WTC11 (cell line): ENCODE measurements around the gene TRPM2. TPM values are rescaled to one million over a fixed set of nuclear protein-coding genes. Genes with fewer than 3 reads are reported as not detected.

Experiments
- ATAC-seq: fragments of 200-7000 bp; cut with Tn5 transposase; 2 replicates; pipeline ENCODE4 v1.10.0; 2021; ENCODE audit warnings: mild to moderate bottlenecking, moderate library complexity
- CTCF ChIA-PET: fragments of 300-600 bp; sonication (Branson Sonifier 250); formaldehyde crosslinking; loops from one replicate; lab custom pipeline; 2021; ENCODE audit warnings: antibody characterized with exemption; lab: Charles Lee
- POLR2A ChIA-PET: fragments of 350-600 bp; sonication (Branson Sonifier 250); formaldehyde crosslinking; loops from one replicate; lab custom pipeline; 2021; ENCODE audit warnings: antibody characterized with exemption; lab: Charles Lee
- DNase-seq: peaks from one replicate; pipeline ENCODE4 v3.0.0; 2021; ENCODE audit warnings: low spot score
- H3K27ac Mint-ChIP-seq: 2 replicates; pipeline ENCODE4 v1.8.0; 2021; ENCODE audit warnings: mixed read lengths
- H3K27me3 Mint-ChIP-seq: 2 replicates; pipeline ENCODE4 v1.8.0; 2021; ENCODE audit warnings: low read depth, mild to moderate bottlenecking, moderate library complexity, mixed read lengths
- H3K36me3 Mint-ChIP-seq: 2 replicates; pipeline ENCODE4 v1.8.0; 2021; ENCODE audit warnings: mixed read lengths
- H3K4me1 Mint-ChIP-seq: 2 replicates; pipeline ENCODE4 v1.8.0; 2022; ENCODE audit warnings: mixed read lengths
- H3K4me3 Mint-ChIP-seq: 2 replicates; pipeline ENCODE4 v1.8.0; 2021; ENCODE audit warnings: mild to moderate bottlenecking, moderate library complexity, mixed read lengths
- H3K9me3 Mint-ChIP-seq: 2 replicates; pipeline ENCODE4 v1.8.0; 2021; ENCODE audit warnings: mixed read lengths
- AR ChIP-seq: fragments of 250-450 bp; sonication (Bioruptor Pico); IDR thresholded peaks from 2 replicates; pipeline ENCODE4 v1.9.0; 2021; ENCODE audit warnings: mild to moderate bottlenecking
- CBFB ChIP-seq: sonication (generic); formaldehyde crosslinking; IDR thresholded peaks from 2 replicates; pipeline ENCODE4 v1.8.1; 2022; ENCODE audit warnings: mild to moderate bottlenecking, low read depth, missing genetic modification reagents
- CDX4 ChIP-seq: fragments of 250-450 bp; sonication (Bioruptor Pico); IDR thresholded peaks from 2 replicates; pipeline ENCODE4 v1.9.0; 2021; ENCODE audit warnings: moderate library complexity, mild to moderate bottlenecking, inconsistent platforms, borderline replicate concordance
- FOXJ3 ChIP-seq: sonication (generic); formaldehyde crosslinking; IDR thresholded peaks from 2 replicates; pipeline ENCODE4 v1.9.0; 2021; ENCODE audit warnings: missing genetic modification reagents, mild to moderate bottlenecking, borderline replicate concordance
- FOXK1 ChIP-seq: sonication (generic); formaldehyde crosslinking; IDR thresholded peaks from 2 replicates; pipeline ENCODE4 v1.8.0; 2022; ENCODE audit warnings: mild to moderate bottlenecking, moderate library complexity, missing genetic modification reagents
- GABPB1 ChIP-seq: sonication (generic); formaldehyde crosslinking; IDR thresholded peaks from 2 replicates; pipeline ENCODE4 v1.8.1; 2023; ENCODE audit warnings: mild to moderate bottlenecking, missing genetic modification reagents
- MXD4 ChIP-seq: fragments of 250-450 bp; sonication (Bioruptor Pico); IDR thresholded peaks from 2 replicates; pipeline ENCODE4 v1.8.0; 2021; ENCODE audit warnings: mild to moderate bottlenecking, moderate library complexity, borderline replicate concordance
- NFATC4 ChIP-seq: fragments of 250-450 bp; sonication (Bioruptor Pico); IDR thresholded peaks from 2 replicates; pipeline ENCODE4 v1.9.0; 2021; ENCODE audit warnings: mild to moderate bottlenecking
- NR2C2 ChIP-seq: sonication (generic); formaldehyde crosslinking; IDR thresholded peaks from 2 replicates; pipeline ENCODE4 v1.8.0; 2022; ENCODE audit warnings: mild to moderate bottlenecking, missing genetic modification reagents
- RELA ChIP-seq: sonication (generic); formaldehyde crosslinking; IDR thresholded peaks from 2 replicates; pipeline ENCODE4 v1.8.1; 2022; ENCODE audit warnings: missing genetic modification reagents, mild to moderate bottlenecking, borderline replicate concordance
- SOX15 ChIP-seq: fragments of 250-450 bp; sonication (Bioruptor Pico); IDR thresholded peaks from 2 replicates; pipeline ENCODE4 v1.9.0; 2021; ENCODE audit warnings: mild to moderate bottlenecking
- ZNF423 ChIP-seq: fragments of 250-450 bp; sonication (Bioruptor Pico); IDR thresholded peaks from 2 replicates; pipeline ENCODE4 v2.1.2; 2022; ENCODE audit warnings: mild to moderate bottlenecking, moderate library complexity
- total RNA-seq: library from RNA; stranded (reverse); gene quantifications from 3 replicates; pipeline ENCODE4 v1.2.3, GENCODE V29; 2021
- TF ChIP-seq, protein P1 (sequence below): sonication (generic); formaldehyde crosslinking; IDR thresholded peaks from 2 replicates; pipeline ENCODE4 v1.8.1; 2023; ENCODE audit warnings: mild to moderate bottlenecking, missing genetic modification reagents, moderate library complexity
- TF ChIP-seq, protein P2 (sequence below): sonication (generic); formaldehyde crosslinking; IDR thresholded peaks from 2 replicates; pipeline ENCODE4 v1.8.0; 2022; ENCODE audit warnings: mild to moderate bottlenecking, missing genetic modification reagents
- TF ChIP-seq, protein P3 (sequence below): sonication (generic); formaldehyde crosslinking; conservative IDR thresholded peaks from 2 replicates; pipeline ENCODE4 v1.8.1; 2023; ENCODE audit warnings: mild to moderate bottlenecking, low read depth, missing genetic modification reagents, moderate library complexity
- TF ChIP-seq, protein P4 (sequence below): sonication (generic); formaldehyde crosslinking; IDR thresholded peaks from 2 replicates; pipeline ENCODE4 v1.8.1; 2023; ENCODE audit warnings: mild to moderate bottlenecking, missing genetic modification reagents, moderate library complexity
- TF ChIP-seq, protein P5 (sequence below): fragments of 250-450 bp; sonication (Bioruptor Pico); IDR thresholded peaks from 2 replicates; pipeline ENCODE4 v1.9.0; 2021; ENCODE audit warnings: mild to moderate bottlenecking
- TF ChIP-seq, protein P6 (sequence below): sonication (generic); formaldehyde crosslinking; IDR thresholded peaks from 2 replicates; pipeline ENCODE4 v1.8.1; 2023; ENCODE audit warnings: mild to moderate bottlenecking, missing genetic modification reagents
- TF ChIP-seq, protein P7 (sequence below): fragments of 250-450 bp; sonication (Bioruptor Pico); IDR thresholded peaks from 2 replicates; pipeline ENCODE4 v1.8.0; 2021; ENCODE audit warnings: mild to moderate bottlenecking
- TF ChIP-seq, protein P8 (sequence below): fragments of 250-450 bp; sonication (Bioruptor Pico); IDR thresholded peaks from 2 replicates; pipeline ENCODE4 v1.9.0; 2021; ENCODE audit warnings: mild to moderate bottlenecking, borderline replicate concordance

The TRPM2 gene
- total RNA-seq, 1 experiment from 2014 or later, result 0.92 TPM

GRCh38 chr21:44306936-44307704, 46.3 kb upstream of the TRPM2 start:
- Mint-ChIP-seq H3K4me1 (peaks cover 20% of the 10 kb centered on the region), H3K36me3 (peaks cover 12% of the 10 kb centered on the region), H3K9me3 (no peaks in the 10 kb centered on the region)
- CTCF ChIA-PET, result interaction anchor here (1.7 kb wide), 1 partner anchor 10 kb away, joined by 6 read pairs; no protein-coding TSS in a partner anchor
- POLR2A ChIA-PET, result no interaction called here
- DNase-seq, result no peak
- ATAC-seq, result no peak
- TF ChIP-seq FOXK1 (CRISPR knock-in tag) (no peak), SOX15 (CRISPR knock-in tag) (no peak), RELA (CRISPR knock-in tag) (no peak), CBFB (no peak), NFATC4 (CRISPR knock-in tag) (no peak), AR (CRISPR knock-in tag) (no peak), NR2C2 (CRISPR knock-in tag) (no peak), GABPB1 (CRISPR knock-in tag) (no peak), CDX4 (CRISPR knock-in tag) (no peak), FOXJ3 (CRISPR knock-in tag) (no peak), ZNF423 (CRISPR knock-in tag) (no peak), MXD4 (CRISPR knock-in tag) (no peak)
- TF ChIP-seq, protein P1, sequence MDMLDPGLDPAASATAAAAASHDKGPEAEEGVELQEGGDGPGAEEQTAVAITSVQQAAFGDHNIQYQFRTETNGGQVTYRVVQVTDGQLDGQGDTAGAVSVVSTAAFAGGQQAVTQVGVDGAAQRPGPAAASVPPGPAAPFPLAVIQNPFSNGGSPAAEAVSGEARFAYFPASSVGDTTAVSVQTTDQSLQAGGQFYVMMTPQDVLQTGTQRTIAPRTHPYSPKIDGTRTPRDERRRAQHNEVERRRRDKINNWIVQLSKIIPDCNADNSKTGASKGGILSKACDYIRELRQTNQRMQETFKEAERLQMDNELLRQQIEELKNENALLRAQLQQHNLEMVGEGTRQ, result no peak
- TF ChIP-seq, protein P2, sequence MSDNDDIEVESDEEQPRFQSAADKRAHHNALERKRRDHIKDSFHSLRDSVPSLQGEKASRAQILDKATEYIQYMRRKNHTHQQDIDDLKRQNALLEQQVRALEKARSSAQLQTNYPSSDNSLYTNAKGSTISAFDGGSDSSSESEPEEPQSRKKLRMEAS, result no peak
- TF ChIP-seq, protein P3, sequence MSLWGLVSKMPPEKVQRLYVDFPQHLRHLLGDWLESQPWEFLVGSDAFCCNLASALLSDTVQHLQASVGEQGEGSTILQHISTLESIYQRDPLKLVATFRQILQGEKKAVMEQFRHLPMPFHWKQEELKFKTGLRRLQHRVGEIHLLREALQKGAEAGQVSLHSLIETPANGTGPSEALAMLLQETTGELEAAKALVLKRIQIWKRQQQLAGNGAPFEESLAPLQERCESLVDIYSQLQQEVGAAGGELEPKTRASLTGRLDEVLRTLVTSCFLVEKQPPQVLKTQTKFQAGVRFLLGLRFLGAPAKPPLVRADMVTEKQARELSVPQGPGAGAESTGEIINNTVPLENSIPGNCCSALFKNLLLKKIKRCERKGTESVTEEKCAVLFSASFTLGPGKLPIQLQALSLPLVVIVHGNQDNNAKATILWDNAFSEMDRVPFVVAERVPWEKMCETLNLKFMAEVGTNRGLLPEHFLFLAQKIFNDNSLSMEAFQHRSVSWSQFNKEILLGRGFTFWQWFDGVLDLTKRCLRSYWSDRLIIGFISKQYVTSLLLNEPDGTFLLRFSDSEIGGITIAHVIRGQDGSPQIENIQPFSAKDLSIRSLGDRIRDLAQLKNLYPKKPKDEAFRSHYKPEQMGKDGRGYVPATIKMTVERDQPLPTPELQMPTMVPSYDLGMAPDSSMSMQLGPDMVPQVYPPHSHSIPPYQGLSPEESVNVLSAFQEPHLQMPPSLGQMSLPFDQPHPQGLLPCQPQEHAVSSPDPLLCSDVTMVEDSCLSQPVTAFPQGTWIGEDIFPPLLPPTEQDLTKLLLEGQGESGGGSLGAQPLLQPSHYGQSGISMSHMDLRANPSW, result no peak
- TF ChIP-seq, protein P4, sequence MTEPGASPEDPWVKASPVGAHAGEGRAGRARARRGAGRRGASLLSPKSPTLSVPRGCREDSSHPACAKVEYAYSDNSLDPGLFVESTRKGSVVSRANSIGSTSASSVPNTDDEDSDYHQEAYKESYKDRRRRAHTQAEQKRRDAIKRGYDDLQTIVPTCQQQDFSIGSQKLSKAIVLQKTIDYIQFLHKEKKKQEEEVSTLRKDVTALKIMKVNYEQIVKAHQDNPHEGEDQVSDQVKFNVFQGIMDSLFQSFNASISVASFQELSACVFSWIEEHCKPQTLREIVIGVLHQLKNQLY (CRISPR knock-in tag), result no peak
- TF ChIP-seq, protein P5, sequence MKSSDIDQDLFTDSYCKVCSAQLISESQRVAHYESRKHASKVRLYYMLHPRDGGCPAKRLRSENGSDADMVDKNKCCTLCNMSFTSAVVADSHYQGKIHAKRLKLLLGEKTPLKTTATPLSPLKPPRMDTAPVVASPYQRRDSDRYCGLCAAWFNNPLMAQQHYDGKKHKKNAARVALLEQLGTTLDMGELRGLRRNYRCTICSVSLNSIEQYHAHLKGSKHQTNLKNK (CRISPR knock-in tag), result no peak
- TF ChIP-seq, protein P6, sequence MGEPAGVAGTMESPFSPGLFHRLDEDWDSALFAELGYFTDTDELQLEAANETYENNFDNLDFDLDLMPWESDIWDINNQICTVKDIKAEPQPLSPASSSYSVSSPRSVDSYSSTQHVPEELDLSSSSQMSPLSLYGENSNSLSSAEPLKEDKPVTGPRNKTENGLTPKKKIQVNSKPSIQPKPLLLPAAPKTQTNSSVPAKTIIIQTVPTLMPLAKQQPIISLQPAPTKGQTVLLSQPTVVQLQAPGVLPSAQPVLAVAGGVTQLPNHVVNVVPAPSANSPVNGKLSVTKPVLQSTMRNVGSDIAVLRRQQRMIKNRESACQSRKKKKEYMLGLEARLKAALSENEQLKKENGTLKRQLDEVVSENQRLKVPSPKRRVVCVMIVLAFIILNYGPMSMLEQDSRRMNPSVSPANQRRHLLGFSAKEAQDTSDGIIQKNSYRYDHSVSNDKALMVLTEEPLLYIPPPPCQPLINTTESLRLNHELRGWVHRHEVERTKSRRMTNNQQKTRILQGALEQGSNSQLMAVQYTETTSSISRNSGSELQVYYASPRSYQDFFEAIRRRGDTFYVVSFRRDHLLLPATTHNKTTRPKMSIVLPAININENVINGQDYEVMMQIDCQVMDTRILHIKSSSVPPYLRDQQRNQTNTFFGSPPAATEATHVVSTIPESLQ (CRISPR knock-in tag), result no peak
- TF ChIP-seq, protein P7, sequence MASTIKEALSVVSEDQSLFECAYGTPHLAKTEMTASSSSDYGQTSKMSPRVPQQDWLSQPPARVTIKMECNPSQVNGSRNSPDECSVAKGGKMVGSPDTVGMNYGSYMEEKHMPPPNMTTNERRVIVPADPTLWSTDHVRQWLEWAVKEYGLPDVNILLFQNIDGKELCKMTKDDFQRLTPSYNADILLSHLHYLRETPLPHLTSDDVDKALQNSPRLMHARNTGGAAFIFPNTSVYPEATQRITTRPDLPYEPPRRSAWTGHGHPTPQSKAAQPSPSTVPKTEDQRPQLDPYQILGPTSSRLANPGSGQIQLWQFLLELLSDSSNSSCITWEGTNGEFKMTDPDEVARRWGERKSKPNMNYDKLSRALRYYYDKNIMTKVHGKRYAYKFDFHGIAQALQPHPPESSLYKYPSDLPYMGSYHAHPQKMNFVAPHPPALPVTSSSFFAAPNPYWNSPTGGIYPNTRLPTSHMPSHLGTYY, result no peak
- TF ChIP-seq, protein P8, sequence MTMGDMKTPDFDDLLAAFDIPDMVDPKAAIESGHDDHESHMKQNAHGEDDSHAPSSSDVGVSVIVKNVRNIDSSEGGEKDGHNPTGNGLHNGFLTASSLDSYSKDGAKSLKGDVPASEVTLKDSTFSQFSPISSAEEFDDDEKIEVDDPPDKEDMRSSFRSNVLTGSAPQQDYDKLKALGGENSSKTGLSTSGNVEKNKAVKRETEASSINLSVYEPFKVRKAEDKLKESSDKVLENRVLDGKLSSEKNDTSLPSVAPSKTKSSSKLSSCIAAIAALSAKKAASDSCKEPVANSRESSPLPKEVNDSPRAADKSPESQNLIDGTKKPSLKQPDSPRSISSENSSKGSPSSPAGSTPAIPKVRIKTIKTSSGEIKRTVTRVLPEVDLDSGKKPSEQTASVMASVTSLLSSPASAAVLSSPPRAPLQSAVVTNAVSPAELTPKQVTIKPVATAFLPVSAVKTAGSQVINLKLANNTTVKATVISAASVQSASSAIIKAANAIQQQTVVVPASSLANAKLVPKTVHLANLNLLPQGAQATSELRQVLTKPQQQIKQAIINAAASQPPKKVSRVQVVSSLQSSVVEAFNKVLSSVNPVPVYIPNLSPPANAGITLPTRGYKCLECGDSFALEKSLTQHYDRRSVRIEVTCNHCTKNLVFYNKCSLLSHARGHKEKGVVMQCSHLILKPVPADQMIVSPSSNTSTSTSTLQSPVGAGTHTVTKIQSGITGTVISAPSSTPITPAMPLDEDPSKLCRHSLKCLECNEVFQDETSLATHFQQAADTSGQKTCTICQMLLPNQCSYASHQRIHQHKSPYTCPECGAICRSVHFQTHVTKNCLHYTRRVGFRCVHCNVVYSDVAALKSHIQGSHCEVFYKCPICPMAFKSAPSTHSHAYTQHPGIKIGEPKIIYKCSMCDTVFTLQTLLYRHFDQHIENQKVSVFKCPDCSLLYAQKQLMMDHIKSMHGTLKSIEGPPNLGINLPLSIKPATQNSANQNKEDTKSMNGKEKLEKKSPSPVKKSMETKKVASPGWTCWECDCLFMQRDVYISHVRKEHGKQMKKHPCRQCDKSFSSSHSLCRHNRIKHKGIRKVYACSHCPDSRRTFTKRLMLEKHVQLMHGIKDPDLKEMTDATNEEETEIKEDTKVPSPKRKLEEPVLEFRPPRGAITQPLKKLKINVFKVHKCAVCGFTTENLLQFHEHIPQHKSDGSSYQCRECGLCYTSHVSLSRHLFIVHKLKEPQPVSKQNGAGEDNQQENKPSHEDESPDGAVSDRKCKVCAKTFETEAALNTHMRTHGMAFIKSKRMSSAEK (CRISPR knock-in tag), result no peak
- TF ChIP-seq, all 79 proteins: peak for 0
- Mint-ChIP-seq H3K27ac (no peak overlapping the region; the same call in 1 of the 2 replicates), H3K4me3 (no peak overlapping the region), H3K27me3 (no peaks in the 10 kb centered on the region)
